HepG2 (cell line): ENCODE results near the gene FAF2. TPM values are rescaled to one million over a fixed set of nuclear protein-coding genes. Genes with fewer than 3 reads are reported as not detected.

Source experiments
- ATAC-seq: fragments of 200-7000 bp; cut with Tn5 transposase; 3 replicates; pipeline ENCODE4 v1.9.1; 2020; ENCODE audit warnings: mild to moderate bottlenecking, moderate library complexity
- BruUV-seq: library from RNA; stranded (reverse); fragments of 400-500 nt; replicated peaks from 2 replicates; lab custom pipeline; 2021; lab: Mats Ljungman, UMichigan
- CTCF ChIA-PET: fragments of 300-600 bp; formaldehyde crosslinking; extraction: SDS; loops from one replicate; lab custom pipeline; 2021; ENCODE audit warnings: low total read pairs, inconsistent platforms, low intra/inter-chr PET ratio; lab: Yijun Ruan, JAX
- POLR2A ChIA-PET: fragments of 350-600 bp; sonication (Branson Sonifier 250); formaldehyde crosslinking; loops from one replicate; lab custom pipeline; 2020; ENCODE audit warnings: antibody characterized with exemption, inconsistent platforms; lab: Yijun Ruan, JAX
- DNase-seq: peaks from one replicate; pipeline ENCODE4 v3.0.0-alpha.2; 2015; ENCODE audit warnings: low spot score
- FAIRE-seq: peaks from 3 replicates; lab custom pipeline; 2011; peaks lifted over from hg19 to GRCh38; lab: Jason Lieb, UNC
- H2AFZ ChIP-seq: one replicate; pipeline ENCODE4 v1.6.1; 2011; ENCODE audit warnings: low read length, inconsistent platforms
- H3K27ac ChIP-seq: fragments of 300-600 bp; 3 replicates; pipeline ENCODE4 v1.8.0; 2011; ENCODE audit warnings: mixed run types, mild to moderate bottlenecking, mixed read lengths, low read length, inconsistent platforms; ENCODE audit not compliant: insufficient read depth; ENCODE audit errors: extremely low read length
- H3K27me3 ChIP-seq, 2 experiments: fragments of 200-600 bp in 1 of 2; 2 replicates in 1 of 2; 3 replicates in 1 of 2; pipeline versions ENCODE4 v1.6.0 to v1.8.0; 2011; ENCODE audit warnings: low read length in 2 of 2, mild to moderate bottlenecking in 2 of 2, moderate library complexity in 2 of 2, inconsistent platforms in 1 of 2; ENCODE audit not compliant: insufficient read depth in 2 of 2, control insufficient read depth in 1 of 2
- H3K36me3 ChIP-seq, 2 experiments: fragments of 200-600 bp in 1 of 2; replicated peaks in 1 of 2; 2 replicates in 1 of 2; 3 replicates in 1 of 2; pipeline versions ENCODE4 v1.5.1 to v1.8.0; 2011; ENCODE audit warnings: low read length in 2 of 2, inconsistent platforms in 1 of 2; ENCODE audit not compliant: insufficient read depth in 2 of 2, control insufficient read depth in 1 of 2
- H3K4me1 ChIP-seq: 2 replicates; pipeline ENCODE4 v1.5.1; 2012; ENCODE audit warnings: low read length, inconsistent platforms; ENCODE audit not compliant: insufficient read depth
- H3K4me2 ChIP-seq: 2 replicates; pipeline ENCODE4 v1.6.0; 2011; ENCODE audit warnings: low read depth, low read length, inconsistent platforms
- H3K4me3 ChIP-seq, 3 experiments: fragments of 200-600 bp in 1 of 3; sonication (generic), shearing (Covaris generic) in 1 of 3; replicated peaks in 1 of 3; 2 replicates each; pipeline ENCODE4 v1.5.1; 2011 to 2016; ENCODE audit warnings: low read length in 3 of 3, inconsistent platforms in 2 of 3, low read depth in 2 of 3, mild to moderate bottlenecking in 2 of 3, control low read depth in 1 of 3, mixed read lengths in 1 of 3; ENCODE audit not compliant: insufficient read depth in 1 of 3
- H3K79me2 ChIP-seq: one replicate; pipeline ENCODE4 v1.6.1; 2011; ENCODE audit warnings: low read length, inconsistent platforms; ENCODE audit not compliant: insufficient read depth
- H3K9ac ChIP-seq: 2 replicates; pipeline ENCODE4 v1.6.0; 2011; ENCODE audit warnings: mild to moderate bottlenecking, low read depth, low read length, inconsistent platforms; ENCODE audit not compliant: insufficient read depth
- H3K9me3 ChIP-seq: 2 replicates; pipeline ENCODE4 v1.5.1; 2012; ENCODE audit warnings: mild to moderate bottlenecking, low read length
- H4K20me1 ChIP-seq: 2 replicates; pipeline ENCODE4 v1.6.0; 2011; ENCODE audit warnings: inconsistent platforms, mild to moderate bottlenecking, low read length, moderate library complexity; ENCODE audit not compliant: insufficient read depth
- GATAD1 ChIP-seq: IDR thresholded peaks from 2 replicates; pipeline ENCODE4 v1.6.1; 2016; ENCODE audit warnings: missing genetic modification reagents, missing compliant biosample characterization
- HDAC1 ChIP-seq: sonication (generic); formaldehyde crosslinking; IDR thresholded peaks from 2 replicates; pipeline ENCODE4 v1.5.1; 2020; ENCODE audit warnings: mild to moderate bottlenecking, missing genetic modification reagents
- MBNL3 ChIP-seq: fragments of 250-450 bp; sonication (Bioruptor Pico); conservative IDR thresholded peaks from 2 replicates; pipeline ENCODE4 v1.8.0; 2022; ENCODE audit warnings: mild to moderate bottlenecking, inconsistent platforms
- MEF2D ChIP-seq: sonication (generic); formaldehyde crosslinking; IDR thresholded peaks from 2 replicates; pipeline ENCODE4 v1.5.1; 2020; ENCODE audit warnings: mild to moderate bottlenecking, missing genetic modification reagents
- NCOA1 ChIP-seq: sonication (generic); formaldehyde crosslinking; IDR thresholded peaks from 2 replicates; pipeline ENCODE4 v1.9.0; 2021; ENCODE audit warnings: missing genetic modification reagents
- TARDBP ChIP-seq: sonication (generic); formaldehyde crosslinking; IDR thresholded peaks from 2 replicates; pipeline ENCODE4 v1.8.0; 2022; ENCODE audit warnings: mild to moderate bottlenecking, missing genetic modification reagents
- TCF7L2 ChIP-seq: IDR thresholded peaks from 2 replicates; pipeline ENCODE4 v1.6.1; 2011; ENCODE audit warnings: mild to moderate bottlenecking, low read depth, low read length, moderate library complexity
- ZC3H4 ChIP-seq: sonication (generic); formaldehyde crosslinking; IDR thresholded peaks from 2 replicates; pipeline ENCODE4 v1.4.0; 2020; ENCODE audit warnings: missing genetic modification reagents, borderline replicate concordance
- ZNF564 ChIP-seq: sonication (generic); formaldehyde crosslinking; IDR thresholded peaks from 2 replicates; pipeline ENCODE4 v1.8.1; 2023; ENCODE audit warnings: mild to moderate bottlenecking, missing genetic modification reagents
- ZNF644 ChIP-seq: IDR thresholded peaks from 2 replicates; pipeline ENCODE4 v1.6.1; 2016; ENCODE audit warnings: low read depth
- WGBS: methylation state at CpG from one replicate; pipeline ENCODE4 v1.1.6; 2017; ENCODE audit warnings: low lambda C conversion rate; 5-methylcytosine and 5-hydroxymethylcytosine counted together
- in situ Hi-C: cut with HindIII; loops from 2 replicates; pipeline ENCODE4 v1.10.0; 2017; ENCODE audit warnings: low pct_unique_long_range_greater_than_20kb; ENCODE audit not compliant: extremely low pct_ligation_motif_present
- intact Hi-C: fragments of 100-400 bp; cut with micrococcal nuclease; formaldehyde crosslinking; loops from one replicate; pipeline ENCODE4 v1.10.0; 2022; ENCODE audit not compliant: unreplicated experiment
- polyA plus RNA-seq, 8 experiments: library from polyadenylated mRNA; depleted of rRNA in 3 of 8; stranded (reverse) in 7 of 8; unstranded in 1 of 8; fragments of >200 nt; fragmentation: Illumina TruSeq in 4 of 8; extraction: Trizol in 4 of 8; gene quantifications; 2 replicates each; pipeline versions ENCODE4 v1.2.1 to v1.2.3, GENCODE V29; 2011 to 2016; ENCODE audit warnings: low read depth in 4 of 8, missing spikeins in 1 of 8, mixed read lengths in 1 of 8; ENCODE audit not compliant: insufficient read depth in 1 of 8
- total RNA-seq, 5 experiments: library from RNA; depleted of rRNA; stranded (reverse); fragments of >200 nt; fragmentation: Illumina TruSeq; extraction: Trizol; gene quantifications; 2 replicates each; pipeline ENCODE4 v1.2.3, GENCODE V29; 2016; ENCODE audit warnings: low read depth in 1 of 5
- TF ChIP-seq, protein P1 (sequence below): sonication (generic); formaldehyde crosslinking; IDR thresholded peaks from 2 replicates; pipeline ENCODE4 v1.5.1; 2020; ENCODE audit warnings: missing genetic modification reagents, mild to moderate bottlenecking, borderline replicate concordance
- TF ChIP-seq, protein P2 (sequence below): sonication (generic); formaldehyde crosslinking; IDR thresholded peaks from 2 replicates; pipeline ENCODE4 v1.9.0; 2021; ENCODE audit warnings: missing genetic modification reagents, borderline replicate concordance
- TF ChIP-seq, protein P3 (sequence below): sonication (generic); formaldehyde crosslinking; IDR thresholded peaks from 2 replicates; pipeline ENCODE4 v1.5.1; 2020; ENCODE audit warnings: missing genetic modification reagents, mild to moderate bottlenecking, borderline replicate concordance

Gene FAF2
- total and polyA plus RNA-seq, 2 of the 13 experiments (the other 11 are each of a cell fraction or from before 2014, with no cell fraction given): 27.8 to 34.3 TPM

DNA sequence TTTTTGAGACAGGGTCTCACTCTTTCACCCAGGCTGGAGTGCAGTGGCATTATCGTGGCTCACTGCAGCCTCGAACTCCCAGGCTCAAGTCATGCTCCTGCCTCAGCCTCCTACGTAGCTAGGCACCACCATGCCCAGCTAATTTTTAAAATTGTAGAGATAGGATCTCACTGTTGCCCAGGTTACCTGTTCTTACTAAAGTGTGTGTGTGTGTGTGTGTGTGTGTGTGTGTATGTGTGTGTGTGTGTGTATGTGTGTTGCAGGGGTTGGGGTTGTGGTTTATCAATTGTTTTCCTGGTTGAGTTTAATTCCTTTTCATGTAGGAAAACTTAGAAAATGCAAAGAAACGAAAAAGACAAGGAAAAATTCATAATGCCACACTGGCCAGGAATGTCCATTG, 67.2 kb downstream of the FAF2 start (continued):
- TF ChIP-seq MEF2D (CRISPR knock-in tag): no peak
- TF ChIP-seq, protein P1, sequence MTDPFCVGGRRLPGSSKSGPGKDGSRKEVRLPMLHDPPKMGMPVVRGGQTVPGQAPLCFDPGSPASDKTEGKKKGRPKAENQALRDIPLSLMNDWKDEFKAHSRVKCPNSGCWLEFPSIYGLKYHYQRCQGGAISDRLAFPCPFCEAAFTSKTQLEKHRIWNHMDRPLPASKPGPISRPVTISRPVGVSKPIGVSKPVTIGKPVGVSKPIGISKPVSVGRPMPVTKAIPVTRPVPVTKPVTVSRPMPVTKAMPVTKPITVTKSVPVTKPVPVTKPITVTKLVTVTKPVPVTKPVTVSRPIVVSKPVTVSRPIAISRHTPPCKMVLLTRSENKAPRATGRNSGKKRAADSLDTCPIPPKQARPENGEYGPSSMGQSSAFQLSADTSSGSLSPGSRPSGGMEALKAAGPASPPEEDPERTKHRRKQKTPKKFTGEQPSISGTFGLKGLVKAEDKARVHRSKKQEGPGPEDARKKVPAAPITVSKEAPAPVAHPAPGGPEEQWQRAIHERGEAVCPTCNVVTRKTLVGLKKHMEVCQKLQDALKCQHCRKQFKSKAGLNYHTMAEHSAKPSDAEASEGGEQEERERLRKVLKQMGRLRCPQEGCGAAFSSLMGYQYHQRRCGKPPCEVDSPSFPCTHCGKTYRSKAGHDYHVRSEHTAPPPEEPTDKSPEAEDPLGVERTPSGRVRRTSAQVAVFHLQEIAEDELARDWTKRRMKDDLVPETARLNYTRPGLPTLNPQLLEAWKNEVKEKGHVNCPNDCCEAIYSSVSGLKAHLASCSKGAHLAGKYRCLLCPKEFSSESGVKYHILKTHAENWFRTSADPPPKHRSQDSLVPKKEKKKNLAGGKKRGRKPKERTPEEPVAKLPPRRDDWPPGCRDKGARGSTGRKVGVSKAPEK: no peak
- no peak for TF ChIP-seq ZNF564
- no peak for TF ChIP-seq HDAC1 (CRISPR knock-in tag)
- no peak for TF ChIP-seq GATAD1 (CRISPR knock-in tag)
- TF ChIP-seq TCF7L2: no peak
- no peak for TF ChIP-seq ZNF644 (CRISPR knock-in tag)
- no peak for TF ChIP-seq ZC3H4 (CRISPR knock-in tag)
- TF ChIP-seq NCOA1 (CRISPR knock-in tag): no peak
- TF ChIP-seq, all 625 proteins: peak for 0

DNA sequence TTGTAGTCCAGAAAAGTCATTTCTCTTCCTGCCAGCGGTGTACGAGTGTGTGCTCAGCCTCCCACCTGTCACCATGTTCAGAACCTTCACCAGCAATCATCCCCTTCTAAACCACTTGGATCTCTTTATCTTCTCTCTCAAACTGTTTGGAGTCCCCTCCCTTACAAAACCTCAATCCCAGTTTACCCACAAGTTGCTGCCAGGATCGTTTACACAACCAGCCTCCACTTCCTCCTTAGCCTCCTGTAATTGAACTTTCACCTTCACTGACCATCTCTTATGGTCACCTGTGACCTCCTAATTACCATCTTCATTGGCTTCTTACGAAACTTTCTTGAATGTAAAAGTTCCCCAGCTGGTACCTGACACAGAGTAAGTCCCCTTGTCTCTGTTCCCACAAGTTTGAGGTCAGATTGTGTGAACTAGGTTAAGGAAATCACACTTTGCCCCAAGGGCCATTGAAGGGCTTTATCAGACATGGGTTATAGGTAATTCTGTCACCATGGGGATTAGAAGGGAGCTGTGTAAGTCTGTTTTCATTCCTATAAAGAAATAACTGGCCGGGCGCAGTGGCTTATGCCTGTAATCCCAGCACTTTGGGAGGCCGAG, 69.0 kb downstream of the FAF2 start:
- no peak overlapping the region for H3K27ac ChIP-seq
- ATAC-seq: no peak
- WGBS: 40% methylated on average over 7 of the region's 7 CpGs
- H3K27me3 ChIP-seq: peaks cover 0 to 8% of the 10 kb centered on the region in 2 experiments; a peak in 1 of 5 replicates
- no peak for DNase-seq
- 0 out of 2 replicates have a peak overlapping the region, but pooled peaks have one; percentile 3 for H3K4me2 ChIP-seq
- H3K9ac ChIP-seq: no peak overlapping the region
- in situ Hi-C loops (no loop called here), intact Hi-C loops (no loop called here)
- no peak for FAIRE-seq
- no peak overlapping the region for H2AFZ ChIP-seq
- H3K9me3 ChIP-seq: no peaks in the 10 kb centered on the region
- CTCF ChIA-PET: no interaction called here
- no TSS peak for BruUV-seq
- H3K4me3 ChIP-seq: no peak overlapping the region
- peaks cover 29% of the 10 kb centered on the region for H3K4me1 ChIP-seq
- H4K20me1 ChIP-seq: no peaks in the 10 kb centered on the region
- no peaks in the 10 kb centered on the region for H3K79me2 ChIP-seq
- TF ChIP-seq TARDBP (CRISPR knock-in tag): no peak
- TF ChIP-seq, protein P2, sequence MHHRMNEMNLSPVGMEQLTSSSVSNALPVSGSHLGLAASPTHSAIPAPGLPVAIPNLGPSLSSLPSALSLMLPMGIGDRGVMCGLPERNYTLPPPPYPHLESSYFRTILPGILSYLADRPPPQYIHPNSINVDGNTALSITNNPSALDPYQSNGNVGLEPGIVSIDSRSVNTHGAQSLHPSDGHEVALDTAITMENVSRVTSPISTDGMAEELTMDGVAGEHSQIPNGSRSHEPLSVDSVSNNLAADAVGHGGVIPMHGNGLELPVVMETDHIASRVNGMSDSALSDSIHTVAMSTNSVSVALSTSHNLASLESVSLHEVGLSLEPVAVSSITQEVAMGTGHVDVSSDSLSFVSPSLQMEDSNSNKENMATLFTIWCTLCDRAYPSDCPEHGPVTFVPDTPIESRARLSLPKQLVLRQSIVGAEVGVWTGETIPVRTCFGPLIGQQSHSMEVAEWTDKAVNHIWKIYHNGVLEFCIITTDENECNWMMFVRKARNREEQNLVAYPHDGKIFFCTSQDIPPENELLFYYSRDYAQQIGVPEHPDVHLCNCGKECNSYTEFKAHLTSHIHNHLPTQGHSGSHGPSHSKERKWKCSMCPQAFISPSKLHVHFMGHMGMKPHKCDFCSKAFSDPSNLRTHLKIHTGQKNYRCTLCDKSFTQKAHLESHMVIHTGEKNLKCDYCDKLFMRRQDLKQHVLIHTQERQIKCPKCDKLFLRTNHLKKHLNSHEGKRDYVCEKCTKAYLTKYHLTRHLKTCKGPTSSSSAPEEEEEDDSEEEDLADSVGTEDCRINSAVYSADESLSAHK (CRISPR knock-in tag): no peak
- no peak for TF ChIP-seq MBNL3 (CRISPR knock-in tag)
- TF ChIP-seq, protein P3, sequence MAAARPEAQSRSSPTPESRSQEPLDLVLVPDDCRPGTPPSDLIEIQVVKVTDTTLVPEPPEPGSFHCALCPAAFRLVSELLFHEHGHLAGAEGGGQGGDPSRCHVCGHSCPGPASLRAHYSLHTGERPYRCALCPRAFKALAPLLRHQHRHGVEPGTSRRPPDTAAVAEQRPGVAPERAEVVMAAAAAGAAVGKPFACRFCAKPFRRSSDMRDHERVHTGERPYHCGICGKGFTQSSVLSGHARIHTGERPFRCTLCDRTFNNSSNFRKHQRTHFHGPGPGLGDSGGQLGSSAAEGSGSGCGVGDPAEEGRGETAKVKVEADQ (CRISPR knock-in tag): no peak
- POLR2A ChIA-PET: no interaction called here
- H3K36me3 ChIP-seq: no peaks in the 10 kb centered on the region
